Activated effector memory CD4-positive, alpha-beta T cell treated with Interleukin-2 at 50 U/mL for 16 hours (primary cell): Measurements from ENCODE around the gene KRT76.
"Not testable (repeated sequence)": the region's sequence is repeated elsewhere in the genome, so short reads cannot be mapped to it uniquely, and the experiment has no call there.

Experiments used
- DNase-seq: peaks from one replicate; pipeline ENCODE4 v3.0.0-alpha.2; 2020

The KRT76 gene

DNA sequence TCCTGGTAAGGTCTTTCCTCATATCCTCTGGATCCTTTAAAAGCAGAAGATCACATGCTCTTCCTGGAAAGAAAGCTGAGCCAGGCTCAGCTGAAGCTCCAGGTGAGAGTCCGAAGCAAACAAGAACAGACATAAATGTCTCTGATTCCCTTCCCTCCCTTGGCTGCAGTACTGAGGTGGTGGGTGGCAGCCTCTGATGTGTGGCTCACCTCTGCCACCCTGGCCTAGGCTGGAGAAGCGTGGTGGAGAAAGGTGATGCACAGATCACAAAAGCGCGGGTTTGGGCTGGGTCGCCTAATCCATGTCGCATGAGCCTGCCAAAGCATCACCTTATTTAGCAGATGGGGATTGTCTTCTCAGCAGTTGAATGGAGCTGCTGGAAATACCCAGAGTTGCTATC, 2.8 kb upstream of the KRT76 start:
- DNase-seq: no peak

DNA sequence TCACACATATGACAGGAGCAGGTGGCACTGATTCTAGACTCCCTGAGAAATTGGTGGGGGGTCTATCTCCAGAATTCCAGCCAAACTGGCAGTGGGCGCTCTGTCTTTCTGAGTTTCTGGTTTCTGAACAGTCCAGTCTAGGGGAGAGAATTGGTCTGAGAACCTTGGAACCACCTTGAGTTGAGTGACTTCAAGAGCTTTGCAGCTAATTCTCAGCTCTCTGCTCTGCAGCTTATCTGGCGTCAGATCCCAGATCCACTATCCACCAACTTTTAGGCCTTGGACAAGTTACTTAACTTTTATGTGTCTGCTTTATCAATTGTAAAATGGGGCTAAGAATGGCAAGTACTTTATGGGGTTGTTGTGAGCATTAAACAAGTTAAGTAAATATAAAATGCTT, 1.7 kb upstream of the KRT76 start:
- DNase-seq: no peak

DNA sequence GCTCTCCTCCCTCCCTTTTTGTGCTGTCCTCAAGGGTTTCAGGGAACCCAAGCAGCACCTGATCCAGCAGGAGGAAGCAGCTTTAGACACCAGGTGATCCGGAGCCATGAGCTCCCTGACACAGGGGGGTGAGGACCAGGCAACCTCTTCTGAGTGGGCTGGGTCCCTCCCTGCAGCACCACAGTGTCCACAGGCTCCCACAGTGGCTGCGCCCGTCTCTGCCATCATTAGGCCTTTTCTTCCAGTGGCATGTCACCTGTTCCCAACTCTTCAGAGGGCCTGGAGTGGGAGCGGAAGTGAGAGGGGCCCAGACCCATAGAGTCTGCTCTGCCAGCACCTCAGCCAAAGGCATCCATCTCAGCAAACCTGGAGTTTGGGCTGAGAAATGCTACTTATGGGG, 421 bp upstream of the KRT76 start:
- no peak for DNase-seq

DNA sequence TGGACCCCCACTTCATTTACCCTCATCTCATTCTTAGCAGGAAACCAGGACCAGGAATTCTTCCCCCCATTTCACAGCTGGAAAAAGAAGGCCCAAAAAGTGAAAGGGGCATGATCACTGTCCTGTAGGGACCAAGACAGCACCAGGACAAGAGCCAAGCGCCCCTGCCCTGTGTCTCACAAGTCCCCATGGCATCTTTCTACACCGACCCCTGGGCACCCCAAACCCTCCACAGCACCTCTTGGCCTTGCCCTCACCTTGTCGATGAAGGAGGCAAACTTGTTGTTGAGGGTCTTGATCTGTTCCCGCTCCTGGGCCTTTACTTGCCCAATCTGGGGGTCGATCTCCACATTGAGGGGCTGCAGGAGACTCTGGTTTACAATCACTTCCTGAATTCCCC, 710 bp downstream of the KRT76 start:
- DNase-seq: no peak

DNA sequence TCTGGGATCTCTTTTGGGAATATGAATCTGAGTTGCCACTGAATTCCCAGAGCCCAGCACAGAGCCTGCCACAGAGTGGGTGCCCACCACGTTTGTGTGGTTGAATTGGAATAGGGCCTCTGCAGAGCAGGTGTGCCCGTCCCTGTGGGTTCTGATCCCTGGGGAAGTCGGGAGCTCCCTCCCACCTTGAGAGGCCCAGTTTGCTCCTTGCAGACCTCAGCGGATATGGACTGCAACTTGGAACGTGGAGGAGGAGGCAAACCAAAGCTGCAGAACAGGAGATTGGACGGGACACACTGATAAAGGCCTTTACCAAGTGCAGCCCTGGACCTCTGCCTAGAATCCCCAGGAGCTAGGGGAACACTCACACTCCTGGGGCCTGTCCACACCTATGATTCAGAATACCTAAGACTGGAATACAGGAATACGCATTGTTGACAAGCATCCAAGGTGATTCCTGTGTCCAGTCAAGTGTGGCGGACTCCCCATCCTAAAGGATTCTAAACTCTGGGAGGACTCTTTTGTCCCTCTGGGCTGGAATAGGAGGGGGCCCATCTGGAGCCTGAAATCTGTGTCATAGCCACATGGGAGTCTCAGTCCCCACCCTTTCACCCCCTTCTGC, 2.4 kb downstream of the KRT76 start:
- DNase-seq: no peak

DNA sequence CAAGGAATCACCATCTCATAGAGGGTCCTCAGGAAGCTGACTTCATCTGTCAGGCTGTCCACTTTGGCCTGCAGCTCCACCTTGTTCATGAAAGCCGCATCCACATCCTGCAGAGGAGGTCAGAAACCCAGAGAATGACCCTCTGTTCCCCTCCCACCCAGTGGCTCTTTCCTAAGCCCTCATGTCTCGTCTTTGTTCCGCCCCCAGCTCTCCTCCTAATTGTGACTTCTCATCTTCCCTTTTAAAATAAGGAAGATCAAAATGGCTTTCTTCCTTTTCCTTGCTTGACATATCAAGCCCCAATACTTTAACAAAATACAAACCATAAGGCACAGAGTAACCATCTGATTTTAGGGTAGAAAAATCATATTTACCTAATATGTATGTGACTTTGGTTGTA, 4.4 kb downstream of the KRT76 start:
- no peak for DNase-seq

DNA sequence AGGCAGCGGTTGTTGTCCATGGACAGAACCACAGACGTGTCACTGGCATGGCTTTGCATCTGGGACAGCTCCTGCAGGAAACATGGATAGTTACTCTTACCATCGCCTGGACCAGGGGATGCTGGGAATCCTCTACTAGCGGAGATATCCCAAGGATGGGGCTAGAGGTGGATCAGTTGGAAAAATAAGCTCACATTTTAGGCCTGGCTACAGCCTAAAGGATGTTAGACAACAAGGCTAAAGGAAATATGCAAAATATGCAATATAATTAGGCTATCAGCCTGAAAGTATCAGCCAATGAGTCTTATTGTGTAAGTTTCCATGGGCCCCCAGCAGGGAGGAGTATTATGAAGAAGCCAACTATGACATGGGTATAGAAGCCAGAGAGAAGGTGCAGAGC, 5.0 kb downstream of the KRT76 start:
- DNase-seq: no peak

DNA sequence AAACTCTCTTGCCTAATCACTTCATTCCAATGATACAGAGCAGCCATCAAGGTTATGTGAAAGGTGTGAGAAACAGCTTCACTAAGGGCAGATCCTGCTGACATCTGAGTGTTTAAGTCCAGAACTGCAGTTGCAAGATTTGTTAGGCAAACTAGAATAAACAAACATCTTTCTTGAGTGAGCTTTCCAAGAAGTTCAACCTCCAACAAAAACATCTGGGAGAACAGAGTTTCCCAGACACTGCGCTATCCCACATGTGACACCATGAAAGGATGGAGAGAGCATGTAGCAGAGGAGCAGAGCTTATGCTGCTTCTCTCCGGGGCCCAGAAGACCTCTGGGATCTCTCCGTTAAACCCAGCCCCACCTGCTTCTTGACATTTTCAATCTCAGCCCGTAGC, 5.6 kb downstream of the KRT76 start:
- no peak for DNase-seq

DNA sequence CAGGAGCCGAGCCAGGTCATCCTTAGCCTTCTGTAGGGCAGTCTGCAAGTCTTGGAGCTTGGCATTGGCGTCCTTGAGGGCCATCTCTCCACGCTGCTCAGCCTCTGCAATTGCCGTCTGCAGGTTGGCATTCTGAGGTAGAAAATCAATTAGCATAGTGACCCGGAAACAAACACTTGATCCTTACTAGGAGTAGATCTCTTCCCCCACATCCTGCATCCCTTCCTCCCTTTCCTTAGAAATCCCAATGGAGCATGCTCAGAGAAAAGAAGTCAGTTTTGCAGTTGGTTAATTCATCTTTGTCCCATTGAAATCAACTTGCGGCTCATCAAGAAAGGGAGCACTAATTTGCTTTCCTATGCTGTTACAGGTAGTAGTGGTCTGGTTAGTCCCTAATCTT, 6.1 kb downstream of the KRT76 start:
- DNase-seq: no peak

DNA sequence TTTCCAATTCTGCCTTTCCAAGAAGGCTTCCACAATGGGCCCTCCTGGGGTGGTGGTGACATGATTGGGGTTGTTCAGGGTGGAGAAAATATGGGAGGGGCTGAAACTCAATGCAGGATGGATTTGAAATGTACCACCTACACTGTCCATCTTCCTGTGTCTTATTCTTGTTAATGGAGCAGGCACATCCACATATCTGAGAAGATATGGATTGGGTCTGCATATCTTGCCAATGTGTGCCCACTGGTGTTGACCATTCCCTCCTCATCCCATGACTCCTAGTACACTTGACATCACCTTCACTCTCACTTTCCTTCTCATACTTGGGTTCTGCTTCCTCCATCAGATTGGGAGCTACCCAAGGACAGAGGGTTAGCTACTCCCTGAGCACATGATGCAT, 7.2 kb downstream of the KRT76 start:
- no peak for DNase-seq

DNA sequence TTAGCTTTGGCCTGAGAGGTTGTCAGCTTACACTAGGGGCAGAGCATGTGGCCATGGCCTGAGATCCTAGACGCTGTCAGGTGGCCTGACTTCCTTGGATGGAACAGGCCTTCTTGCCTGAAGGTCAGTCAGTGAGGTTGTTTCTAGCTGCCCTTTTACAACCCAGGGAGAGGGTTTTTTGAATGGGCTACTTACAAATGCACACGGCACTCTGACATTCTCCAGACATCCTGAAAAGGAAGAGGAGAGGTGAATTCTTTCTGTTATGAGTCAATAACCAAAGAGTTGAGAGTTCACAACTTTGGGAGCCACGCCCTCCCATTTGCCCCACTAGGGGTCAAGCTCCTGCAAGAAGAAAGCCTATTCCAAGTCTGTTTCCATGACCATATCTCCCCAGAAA, 7.8 kb downstream of the KRT76 start:
- no peak for DNase-seq

DNA sequence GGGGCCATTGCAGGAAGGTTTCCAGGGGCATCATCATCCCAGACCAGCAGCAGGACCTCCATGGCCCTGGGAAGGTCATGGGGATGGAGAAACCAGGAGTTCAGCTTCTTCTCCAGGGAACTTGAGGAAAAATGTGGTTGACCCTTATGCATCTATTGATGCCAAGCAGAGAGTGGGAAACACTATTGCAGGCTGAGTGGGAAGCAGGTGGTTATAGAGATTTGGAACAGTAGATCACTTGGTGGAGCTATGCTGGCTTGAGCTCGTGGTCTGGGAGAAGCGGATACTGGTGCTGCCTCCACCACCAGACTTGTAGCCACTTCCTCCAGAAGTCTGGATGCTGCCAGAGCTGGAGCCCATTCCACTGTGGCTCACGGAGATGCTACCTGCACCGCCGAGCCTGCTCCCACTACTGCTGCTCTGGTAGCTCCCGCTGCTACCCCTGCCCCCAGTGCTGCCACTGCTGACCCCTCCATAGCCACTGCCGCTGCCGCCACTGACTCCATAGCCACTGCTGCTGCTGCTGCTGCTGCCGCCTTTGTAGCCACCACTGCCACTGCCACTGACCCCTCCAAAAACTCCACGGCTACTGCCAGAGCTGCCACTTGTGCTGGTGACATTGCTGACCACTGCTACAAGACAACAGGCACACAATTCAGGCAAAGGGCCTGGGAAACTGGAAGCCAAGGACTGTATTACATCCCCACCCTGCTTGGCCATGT, 8.5 kb downstream of the KRT76 start:
- no peak for DNase-seq

DNA sequence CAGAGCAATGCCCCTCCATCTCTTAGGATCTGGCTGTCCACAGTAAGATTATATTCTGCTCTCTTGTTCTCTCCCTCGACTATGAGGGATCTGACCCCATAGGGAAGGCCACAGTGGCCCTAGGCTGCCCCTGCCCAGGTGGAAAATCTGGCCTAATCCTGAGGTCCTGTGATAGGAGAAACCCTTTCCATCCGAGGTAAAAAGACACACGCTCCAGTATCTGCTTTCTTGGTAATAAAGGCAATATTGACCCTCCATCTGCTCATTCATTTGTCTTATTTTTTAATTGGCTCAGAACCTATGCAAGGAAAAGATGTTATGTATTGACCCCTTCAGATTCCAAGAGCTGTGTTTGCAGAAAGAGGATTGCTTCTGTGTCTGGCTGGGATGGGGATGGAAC, 9.7 kb downstream of the KRT76 start:
- no peak for DNase-seq

DNA sequence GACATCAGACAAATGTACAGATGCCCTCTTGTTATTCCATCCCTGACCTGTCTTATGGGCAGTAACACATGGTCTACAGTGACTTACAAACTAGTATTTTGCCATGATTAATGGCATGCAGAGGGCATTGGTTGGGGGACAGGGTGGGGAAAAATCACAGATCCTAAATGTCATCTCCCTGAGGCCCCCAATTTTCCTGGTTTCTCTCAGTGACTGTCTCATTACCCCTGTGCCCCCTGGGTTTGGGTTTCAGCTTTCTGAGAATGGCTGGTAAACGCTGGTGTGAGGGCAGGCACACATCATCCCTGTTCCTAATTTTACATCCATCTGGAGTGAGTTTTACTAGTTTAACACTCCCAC, 10.1 kb downstream of the KRT76 start:
- DNase-seq: no peak

DNA sequence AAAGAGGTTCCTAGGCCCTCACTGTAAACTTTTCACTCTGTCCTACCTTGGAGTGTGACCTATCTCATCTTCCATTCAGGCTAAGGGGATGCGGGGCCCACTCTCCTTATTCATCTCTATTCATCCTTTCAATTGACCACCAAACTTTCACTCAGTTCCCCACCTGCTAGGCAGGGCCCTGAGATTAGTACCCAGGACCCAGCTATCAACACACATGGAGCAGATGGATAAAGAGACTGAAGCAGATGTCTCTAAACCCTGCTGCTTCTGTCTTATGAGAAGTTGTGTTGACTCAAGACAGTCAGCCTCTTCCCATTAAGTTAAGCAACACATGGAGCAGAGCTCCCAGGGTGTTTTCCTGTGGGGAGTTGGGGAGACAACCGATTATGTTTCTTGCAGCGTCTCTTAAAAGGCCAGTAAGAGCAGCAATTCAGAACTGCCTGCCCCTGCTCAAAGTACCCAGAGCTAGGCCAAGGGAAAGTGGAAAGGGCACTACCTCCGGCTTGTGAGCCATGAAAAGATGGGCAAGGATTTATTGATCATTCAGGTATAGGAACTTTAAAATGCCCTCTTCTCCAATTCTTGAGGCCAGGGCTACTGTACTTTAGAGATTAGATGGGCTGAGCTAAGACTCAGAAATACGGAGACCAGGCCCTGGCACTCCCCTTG, 10.7 kb downstream of the KRT76 start:
- DNase-seq: no peak

DNA sequence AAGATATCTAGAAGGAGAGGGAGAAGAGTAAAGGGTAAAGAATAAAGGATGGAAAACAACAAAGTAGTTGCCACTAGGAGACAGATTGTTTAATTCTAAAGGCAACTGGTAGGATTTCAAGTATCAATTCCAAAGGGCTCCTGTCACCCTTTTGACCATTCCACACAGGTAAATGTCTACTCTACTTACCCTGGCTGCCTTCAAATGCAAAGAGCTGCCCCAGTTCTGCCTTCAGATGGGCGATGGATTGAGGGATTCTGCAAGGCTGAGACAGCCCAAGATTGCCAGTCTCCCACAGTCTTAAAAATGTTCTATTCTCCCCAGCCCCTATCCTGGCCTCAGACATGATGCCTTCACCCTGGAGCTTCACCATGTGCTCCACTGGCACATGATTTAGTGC, 11.4 kb downstream of the KRT76 start:
- DNase-seq: no peak

DNA sequence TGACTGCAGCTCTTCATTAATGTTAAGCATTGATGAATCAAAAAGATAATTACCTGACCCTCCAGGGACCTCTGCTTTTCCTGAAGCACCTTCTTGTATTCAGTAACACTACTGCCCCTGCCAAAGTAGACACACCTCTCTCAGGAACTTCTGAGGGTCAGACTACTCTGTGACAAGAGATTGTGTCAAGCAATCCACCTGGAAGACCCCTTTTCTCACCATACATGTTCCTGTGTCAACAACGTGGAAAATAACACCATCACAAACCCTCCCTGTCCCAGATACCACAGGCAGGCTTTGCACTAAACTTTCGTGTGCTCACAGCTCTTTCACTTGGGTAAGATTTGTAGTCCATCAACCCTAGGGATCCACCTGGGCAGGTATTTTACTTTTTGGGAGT, 13.2 kb downstream of the KRT76 start:
- DNase-seq: no peak

DNA sequence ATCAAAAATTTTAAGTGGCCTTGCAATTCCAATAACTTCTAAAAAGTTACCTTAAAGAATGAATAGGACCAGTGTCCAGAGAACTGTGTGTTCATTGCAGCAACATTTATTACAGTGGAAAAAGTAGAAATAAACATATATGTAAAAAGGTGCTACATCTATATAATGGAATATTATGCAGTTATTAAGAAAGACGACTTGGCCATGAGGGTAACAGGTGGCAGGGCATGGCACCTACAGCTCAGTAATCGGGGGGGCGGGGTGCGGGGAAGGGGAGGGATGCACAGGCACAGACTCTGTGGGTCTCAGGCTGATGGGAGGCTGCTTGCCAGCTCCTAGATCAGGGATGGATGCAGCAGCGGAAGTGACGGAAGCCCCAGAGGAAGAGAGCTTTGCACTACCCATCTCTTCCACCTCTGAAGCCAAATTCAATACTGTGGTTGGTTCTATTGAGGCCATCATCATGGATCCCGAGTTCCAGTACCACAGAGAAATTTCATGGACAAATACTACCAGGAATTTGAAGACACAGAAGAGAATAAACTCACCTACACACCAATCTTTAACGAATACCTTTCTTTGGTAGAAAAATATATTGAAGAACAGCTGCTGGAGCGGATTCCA, 14.0 kb downstream of the KRT76 start:
- DNase-seq: no peak

DNA sequence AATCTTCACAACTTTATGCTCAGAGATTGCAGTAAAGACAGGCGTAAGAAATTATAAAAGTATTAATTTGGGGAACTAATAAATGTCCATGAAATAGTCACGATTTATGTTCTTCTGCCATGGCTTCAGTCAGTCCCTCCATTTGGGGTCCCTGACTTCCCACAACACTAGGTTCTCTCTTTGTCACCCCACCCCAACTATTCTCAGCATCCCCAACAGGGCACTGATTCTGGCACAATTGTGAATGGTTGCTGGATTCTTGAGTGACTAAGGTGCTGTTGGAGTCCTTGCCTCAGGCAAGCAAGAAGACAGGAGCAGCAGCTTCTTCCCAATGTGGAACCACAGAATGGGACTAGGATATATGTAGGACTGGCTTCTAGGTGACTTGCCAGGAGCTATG, 15.3 kb downstream of the KRT76 start:
- DNase-seq: no peak

DNA sequence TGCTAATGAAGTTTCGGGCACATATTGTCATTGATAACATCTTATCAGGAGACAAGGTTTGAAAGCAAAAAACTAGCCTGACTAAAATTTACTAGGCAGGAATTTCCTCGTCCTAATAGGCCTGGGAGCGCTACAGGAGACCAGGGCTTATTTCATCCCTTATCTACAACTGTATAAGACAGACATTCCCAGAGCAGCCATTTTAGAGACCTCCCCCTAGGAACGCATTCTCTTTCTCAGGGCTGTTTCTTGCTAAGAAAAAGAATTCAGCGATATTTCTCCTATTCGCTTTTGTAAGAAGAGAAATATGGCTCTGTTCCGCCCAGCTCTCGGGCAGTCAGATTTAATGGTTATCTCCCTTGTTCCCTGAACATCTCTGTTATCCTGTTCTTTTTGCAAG, 15.9 kb downstream of the KRT76 start:
- DNase-seq: not testable (repeated sequence)

DNA sequence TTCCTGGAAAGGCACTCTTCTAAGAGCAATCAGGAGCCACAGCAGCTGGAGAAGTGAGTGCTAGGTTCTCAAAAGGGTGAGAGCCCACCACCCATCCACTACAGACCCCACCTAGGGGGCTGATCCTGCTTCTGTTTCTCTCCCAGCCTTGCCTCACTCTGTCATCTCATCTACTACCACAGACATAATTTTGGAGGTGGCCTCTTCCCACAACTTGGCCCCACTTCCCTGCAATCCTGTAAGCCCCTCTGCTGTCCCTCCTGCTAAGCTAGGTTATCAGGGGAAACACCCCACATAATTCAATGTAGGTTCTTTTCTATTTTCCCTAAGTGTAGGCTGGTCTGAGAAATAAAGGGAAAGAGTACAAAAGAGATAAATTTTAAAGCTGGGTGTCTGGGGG, 16.5 kb downstream of the KRT76 start:
- DNase-seq: no peak

DNA sequence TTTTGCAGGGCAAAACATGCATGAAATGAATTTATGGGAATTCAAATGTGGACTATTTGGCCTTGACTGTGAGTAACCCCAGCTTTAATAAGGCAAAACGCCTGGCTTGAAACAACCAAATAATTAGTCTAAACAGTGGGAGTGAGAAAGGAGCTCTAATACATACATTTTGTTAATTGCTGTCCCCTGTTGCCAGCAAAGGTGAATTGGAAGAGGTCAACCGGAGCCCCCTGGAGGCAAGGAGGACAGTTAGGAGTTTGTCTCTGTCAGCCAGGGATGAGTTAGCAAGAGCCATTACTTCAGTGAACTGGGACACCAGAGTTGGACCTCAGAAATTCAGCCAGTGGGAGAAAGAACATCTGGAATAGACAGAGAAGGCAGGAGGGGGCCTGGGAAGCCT, 17.4 kb downstream of the KRT76 start:
- no peak for DNase-seq

DNA sequence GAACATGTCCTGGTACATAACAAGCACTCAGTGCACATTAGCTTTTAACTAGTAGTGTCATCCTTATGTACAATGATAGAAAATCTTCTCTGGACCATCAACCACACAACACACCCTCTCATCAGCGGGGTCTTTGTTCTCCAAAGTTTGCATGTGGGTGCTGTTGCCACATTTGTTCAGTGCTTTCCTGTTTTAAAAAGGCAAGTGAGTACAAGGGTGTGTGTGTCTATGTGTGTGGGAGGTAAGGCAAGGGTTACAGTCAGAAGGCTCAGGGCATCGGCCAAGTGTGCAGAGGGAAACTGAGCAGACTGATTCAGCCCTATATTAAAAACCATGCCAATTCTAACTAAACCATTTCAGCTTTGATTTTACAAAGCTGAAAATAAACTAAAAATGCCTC, 17.9 kb downstream of the KRT76 start:
- DNase-seq: no peak

DNA sequence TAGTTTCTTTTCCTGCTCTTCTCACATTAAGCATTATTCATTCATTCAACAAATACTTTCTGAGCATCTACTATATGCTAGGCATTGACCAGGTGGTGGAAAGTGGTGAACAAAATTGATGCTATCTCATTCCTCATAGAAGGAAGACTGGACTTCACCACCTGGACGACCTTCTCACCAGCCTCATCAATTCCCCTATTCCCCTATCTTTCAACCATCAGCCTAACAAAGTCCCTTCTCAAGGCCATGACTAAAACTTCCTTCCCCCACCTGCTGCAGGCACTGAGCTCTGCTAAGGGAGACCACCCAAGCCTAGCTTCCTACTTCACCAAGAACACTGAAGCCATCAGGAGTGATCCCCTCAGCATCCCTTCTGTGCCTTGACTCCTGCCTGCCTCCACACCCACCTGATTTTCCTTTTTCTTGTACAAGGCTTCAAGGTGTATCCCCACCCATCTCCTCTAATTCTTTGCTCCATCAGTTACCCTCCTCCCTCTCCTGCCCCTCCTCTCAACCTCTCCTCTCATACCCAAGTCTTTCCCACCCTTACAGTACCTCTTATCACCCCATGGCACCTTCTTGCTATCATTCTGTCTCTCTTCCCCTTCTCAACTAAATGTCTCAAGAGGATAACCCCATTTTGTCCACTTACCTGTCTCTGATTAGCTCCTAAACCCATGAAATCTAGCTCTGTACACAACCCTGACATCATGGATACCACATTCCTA, 19.5 kb downstream of the KRT76 start:
- no peak for DNase-seq
